Esophagus squamous epithelium (tissue), 5 donors: ENCODE data around the gene PFKFB4. TPM values are rescaled to one million over a fixed set of nuclear protein-coding genes. Genes with fewer than 3 reads are reported as not detected.
"Not testable (repeated sequence)": the region's sequence is repeated elsewhere in the genome, so short reads cannot be mapped to it uniquely, and the experiment has no call there.

ENCODE experiments used
- DNase-seq: peaks from one replicate; lab custom pipeline; 2025; lab: John Stamatoyannopoulos, UW
- H3K27ac ChIP-seq, 4 donors: fragments of 200-600 bp; sonication (generic); one replicate each; pipeline ENCODE4 v1.5.1; 2016 to 2019; ENCODE audit warnings: mild to moderate bottlenecking in 1 of 4
- H3K27me3 ChIP-seq, 4 donors: fragments of 200-600 bp; sonication (generic); 1 replicate in 3 of 4; 2 replicates in 1 of 4; pipeline versions ENCODE4 v1.5.1 to v1.6.0; 2017 to 2021; ENCODE audit warnings: antibody characterized with exemption in 1 of 4
- H3K36me3 ChIP-seq, 3 donors: fragments of 200-600 bp; sonication (generic); one replicate each; pipeline ENCODE4 v1.5.1; 2016 to 2019
- H3K4me1 ChIP-seq, 3 donors: fragments of 200-600 bp; sonication (generic); one replicate each; pipeline ENCODE4 v1.5.1; 2017 to 2019
- H3K4me3 ChIP-seq, 4 donors: fragments of 200-600 bp; sonication (generic); 1 replicate in 3 of 4; 2 replicates in 1 of 4; pipeline ENCODE4 v1.5.1; 2016 to 2019; ENCODE audit warnings: mild to moderate bottlenecking in 2 of 4, moderate library complexity in 1 of 4
- H3K9me3 ChIP-seq, 3 donors: fragments of 200-600 bp; sonication (generic); one replicate each; pipeline ENCODE4 v1.5.1; 2016 to 2019
- CTCF ChIP-seq, 6 experiments: fragments of 450-650 bp in 4 of 6; fragments of 200-600 bp in 2 of 6; sonication (generic) in 2 of 6; IDR thresholded peaks; one replicate each; pipeline ENCODE4 v1.5.1; 2016 to 2019; ENCODE audit warnings: antibody characterized with exemption in 6 of 6, mild to moderate bottlenecking in 4 of 6, moderate library complexity in 4 of 6
- POLR2A ChIP-seq, 4 donors: fragments of 450-650 bp; IDR thresholded peaks; one replicate each; pipeline ENCODE4 v1.6.1; 2017; ENCODE audit warnings: antibody characterized with exemption in 4 of 4, mild to moderate bottlenecking in 4 of 4, moderate library complexity in 3 of 4
- WGBS, 2 donors: methylation state at CpG; one replicate each; pipeline ENCODE4 v1.1.5; 2018; 5-methylcytosine and 5-hydroxymethylcytosine counted together
- intact Hi-C: fragments of 100-400 bp; cut with DNase I; formaldehyde crosslinking; loops from one replicate; pipeline ENCODE4 v1.15.0; 2022
- total RNA-seq, 4 donors: library from RNA; depleted of rRNA; stranded (reverse); fragments of >200 nt; gene quantifications; one replicate each; pipeline ENCODE4 v1.1.0, GENCODE V29; 2016
- donor health status: DM: yes; HTN: yes; CAD: no.

Gene PFKFB4
- total RNA-seq, 4 donors from 2014 or later: 6.7 to 10.2 (median 8.0) TPM

DNA sequence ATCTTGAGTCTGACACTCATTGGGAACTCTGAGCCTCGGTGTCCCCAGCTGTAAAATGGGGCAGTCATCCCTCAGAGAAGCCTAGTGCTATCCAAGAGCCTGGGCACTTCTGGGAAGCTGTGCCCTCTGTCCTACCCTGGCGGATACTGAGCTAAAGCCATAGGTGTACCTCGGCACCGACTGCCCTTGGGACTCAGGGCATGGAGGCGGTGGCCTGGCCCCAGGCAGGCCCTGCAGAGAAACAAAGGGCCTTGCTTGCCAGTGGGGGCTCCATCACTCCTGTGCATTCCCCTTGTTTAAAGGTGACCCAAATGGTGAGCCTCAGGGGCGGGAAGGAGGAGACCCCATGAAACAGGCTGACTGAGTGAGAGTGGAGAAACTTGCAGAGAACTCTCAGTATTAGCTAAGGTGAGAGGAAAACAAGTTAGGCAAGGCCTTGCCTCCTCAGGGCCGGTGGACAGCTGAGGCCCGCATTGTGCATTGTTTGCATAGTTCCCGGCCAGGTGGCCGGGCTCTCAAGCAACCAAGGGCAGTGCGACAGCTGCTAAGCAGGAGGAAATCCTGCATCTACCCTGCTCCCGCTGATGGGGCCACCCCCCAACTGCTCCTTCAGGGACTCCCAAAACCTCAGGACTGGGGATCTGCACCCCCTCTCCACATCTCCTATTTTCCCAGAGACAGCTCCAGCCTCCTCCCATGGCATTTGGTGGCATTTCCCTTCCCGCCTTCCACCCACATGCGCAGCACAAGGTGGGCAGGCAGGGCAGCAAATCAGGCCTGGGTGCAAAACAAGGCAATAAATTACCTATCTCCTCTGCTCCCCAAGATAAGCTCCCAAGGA is 4.3 kb downstream of the PFKFB4 start:
- Histone ChIP-seq H3K9me3 (no peaks in the 10 kb centered on the region), H3K4me1 (peaks cover 17 to 45% (median 17%) of the 10 kb centered on the region in 3 donors), H3K27me3 (no peaks in the 10 kb centered on the region), H3K4me3 (no peak overlapping the region), H3K36me3 (peaks cover 0 to 19% (median 6%) of the 10 kb centered on the region in 3 donors), H3K27ac (no peak overlapping the region)
- DNase-seq: no peak
- intact Hi-C loops: loop anchor here (5.0 kb wide), 1 partner anchor 90 kb away; no protein-coding TSS in a partner anchor
- no peak for TF ChIP-seq CTCF (IDR thresholded peaks at IDR 0.05)
- no peak for TF ChIP-seq POLR2A (IDR thresholded peaks at IDR 0.05)
- WGBS, 2 donors: 83 to 92% methylated on average over 5 of the region's 14 CpGs

GRCh38 chr3:48551651-48552050 is 5.0 kb downstream of the PFKFB4 start:
- not testable (repeated sequence) for H3K27me3 ChIP-seq, H3K27ac ChIP-seq, H3K9me3 ChIP-seq, DNase-seq, H3K4me3 ChIP-seq
- intact Hi-C loops: loop anchor here (5.0 kb wide), 1 partner anchor 89 kb away; no protein-coding TSS in a partner anchor
- 92% methylated on average over 6 of the region's 7 CpGs; no CpG with 5 or more reads in 1 of the 2 donors for WGBS, 2 donors
- Histone ChIP-seq H3K4me1 (peaks cover 14 to 41% (median 17%) of the 10 kb centered on the region in 3 donors), H3K36me3 (peaks cover 0 to 26% (median 6%) of the 10 kb centered on the region in 3 donors)

GRCh38 chr3:48548729-48549705 is 7.6 kb downstream of the PFKFB4 start:
- peak; percentile 88 to 98 (median 97) for TF ChIP-seq CTCF (IDR thresholded peaks at IDR 0.05)
- no peak for TF ChIP-seq POLR2A (IDR thresholded peaks at IDR 0.05)
- H3K4me1 ChIP-seq: peaks cover 0 to 20% (median 9%) of the 10 kb centered on the region in 3 donors
- peaks cover 0 to 36% (median 6%) of the 10 kb centered on the region in 3 donors for H3K36me3 ChIP-seq
- H3K9me3 ChIP-seq: no peaks in the 10 kb centered on the region
- no peak overlapping the region for H3K4me3 ChIP-seq
- no peak for DNase-seq
- WGBS, 2 donors: 33 to 88% methylated on average over 3 to 6 of the region's 10 CpGs
- no peaks in the 10 kb centered on the region for H3K27me3 ChIP-seq
- intact Hi-C loops: no loop called here
- peak overlapping the region in 2 of 4 donors; percentile 20 to 25 for H3K27ac ChIP-seq

- Histone ChIP-seq H3K36me3 (peaks cover 0 to 41% (median 6%) of the 10 kb centered on the region in 3 donors), H3K27me3 (no peaks in the 10 kb centered on the region), H3K27ac (no peak overlapping the region), H3K9me3 (no peaks in the 10 kb centered on the region), H3K4me1 (peaks cover 0 to 15% (median 9%) of the 10 kb centered on the region in 3 donors), H3K4me3 (no peak overlapping the region)
- TF ChIP-seq POLR2A (IDR thresholded peaks at IDR 0.05) (no peak), CTCF (IDR thresholded peaks at IDR 0.05) (no peak)
- DNase-seq: no peak
- WGBS, 2 donors: 75 to 82% methylated on average over 2 to 3 of the region's 5 CpGs
- intact Hi-C loops: no loop called here
Observed at GRCh38 chr3:48548126-48548525, 8.5 kb downstream of the PFKFB4 start.

DNA sequence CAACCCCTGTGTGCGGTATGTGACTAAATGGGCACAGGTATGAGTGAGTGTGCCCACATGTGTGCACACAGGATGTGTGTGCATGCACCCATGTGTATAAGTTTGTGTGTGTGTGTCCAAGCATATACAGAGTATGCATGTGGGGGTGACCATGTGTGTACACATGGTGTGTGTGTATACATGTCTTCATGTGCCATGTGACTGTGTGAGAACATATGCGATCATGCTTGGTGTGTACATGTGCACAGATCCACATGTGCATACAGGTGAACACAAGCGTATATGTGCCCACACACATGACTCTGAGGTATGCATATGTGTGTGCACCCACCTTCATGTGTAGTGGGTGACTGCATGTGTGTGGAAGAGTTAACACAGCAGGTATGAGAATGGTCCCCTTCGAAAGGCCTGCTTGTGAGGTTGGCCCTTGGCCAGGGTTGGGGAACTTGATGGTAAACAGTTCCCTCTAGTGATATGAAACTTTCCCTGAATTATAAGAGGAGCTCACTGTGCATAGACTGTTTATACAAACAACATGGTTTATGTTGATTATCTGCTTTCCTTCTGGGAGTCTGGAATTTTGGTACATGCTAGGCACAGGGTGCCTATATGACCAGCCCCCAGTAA is 10.3 kb downstream of the PFKFB4 start:
- intact Hi-C loops: no loop called here
- TF ChIP-seq POLR2A (IDR thresholded peaks at IDR 0.05) (no peak), CTCF (IDR thresholded peaks at IDR 0.05) (peak in 1 of 6 experiments; percentile 21)
- Histone ChIP-seq H3K9me3 (no peaks in the 10 kb centered on the region), H3K4me3 (no peak overlapping the region), H3K27ac (no peak overlapping the region), H3K27me3 (no peaks in the 10 kb centered on the region), H3K4me1 (peaks cover 0 to 15% (median 9%) of the 10 kb centered on the region in 3 donors), H3K36me3 (peaks cover 0 to 53% (median 6%) of the 10 kb centered on the region in 3 donors)
- no peak for DNase-seq
- WGBS, 2 donors: 46 to 73% methylated on average over 3 to 4 of the region's 4 CpGs
